SU-DHL-6 (cell line): ENCODE results near the gene SCARB1.

Source experiments
- H2AFZ ChIP-seq: fragments of 200-600 bp; sonication (generic); 2 replicates; pipeline ENCODE4 v1.6.1; 2014; ENCODE audit warnings: low read depth, mild to moderate bottlenecking, moderate library complexity, mixed read lengths, antibody characterized with exemption, low read length; ENCODE audit not compliant: severe bottlenecking
- H3F3A ChIP-seq: fragments of 200-600 bp; shearing (Covaris generic); 2 replicates; pipeline ENCODE4 v1.6.0; 2016; ENCODE audit warnings: antibody characterized with exemption, mild to moderate bottlenecking; ENCODE audit not compliant: insufficient read depth
- H3K27ac ChIP-seq: fragments of 200-600 bp; sonication (generic); 2 replicates; pipeline ENCODE4 v1.5.1; 2016; ENCODE audit warnings: low read depth, mild to moderate bottlenecking, low read length, moderate library complexity, mixed read lengths
- H3K27me3 ChIP-seq: fragments of 200-600 bp; sonication (generic), shearing (Covaris generic); 2 replicates; pipeline ENCODE4 v1.6.0; 2014; ENCODE audit warnings: mild to moderate bottlenecking, low read length
- H3K36me3 ChIP-seq: fragments of 200-600 bp; sonication (generic); 2 replicates; pipeline ENCODE4 v1.6.1; 2014; ENCODE audit warnings: mild to moderate bottlenecking, low read length, mixed read lengths
- H3K4me2 ChIP-seq: fragments of 300-600, 200-600 bp; shearing (Covaris generic), sonication (generic); 2 replicates; pipeline ENCODE4 v1.6.0; 2014; ENCODE audit warnings: low read length, low read depth, mild to moderate bottlenecking; ENCODE audit not compliant: poor library complexity, severe bottlenecking
- H3K4me3 ChIP-seq: fragments of 200-600 bp; sonication (generic); 2 replicates; pipeline ENCODE4 v1.5.1; 2014; ENCODE audit warnings: antibody characterized with exemption, low read length, mild to moderate bottlenecking, mixed read lengths; ENCODE audit not compliant: insufficient read depth, poor library complexity, severe bottlenecking
- H3K79me2 ChIP-seq: fragments of 200-600 bp; sonication (generic); 2 replicates; pipeline ENCODE4 v1.6.1; 2014; ENCODE audit warnings: mild to moderate bottlenecking, low read length, moderate library complexity; ENCODE audit not compliant: insufficient read depth
- H3K9ac ChIP-seq: fragments of 200-600 bp; sonication (generic); 2 replicates; pipeline ENCODE4 v1.7.0; 2014; ENCODE audit warnings: mild to moderate bottlenecking, low read length
- H3K9me2 ChIP-seq: fragments of 200-600 bp; sonication (generic); replicated peaks from 2 replicates; pipeline ENCODE4 v1.6.1; 2014; ENCODE audit warnings: low read length; ENCODE audit not compliant: insufficient read depth
- H3K9me3 ChIP-seq: fragments of 200-600 bp; sonication (generic); 2 replicates; pipeline ENCODE4 v1.6.1; 2014; ENCODE audit warnings: low read length, mixed read lengths; ENCODE audit not compliant: insufficient read depth
- H4K20me1 ChIP-seq: fragments of 200-600 bp; sonication (generic); 2 replicates; pipeline ENCODE4 v1.6.1; 2014; ENCODE audit warnings: low read depth, mild to moderate bottlenecking, antibody characterized with exemption, low read length, moderate library complexity, mixed read lengths
- CTCF ChIP-seq: fragments of 200-600 bp; sonication (generic); IDR thresholded peaks from one replicate; pipeline ENCODE4 v1.5.1; 2017; ENCODE audit warnings: antibody characterized with exemption, mild to moderate bottlenecking, low read length, moderate library complexity; ENCODE audit not compliant: insufficient read depth, poor library complexity, severe bottlenecking
- EZH2phosphoT487 ChIP-seq: fragments of 200-600 bp; sonication (generic), shearing (Covaris generic); conservative IDR thresholded peaks from 2 replicates; pipeline ENCODE4 v1.6.1; 2018; ENCODE audit warnings: mild to moderate bottlenecking, antibody characterized with exemption, low read length, moderate library complexity, mixed read lengths

Gene SCARB1

GRCh38 chr12:124819525-124819924 lies 44.1 kb downstream of the SCARB1 start:
- no peak overlapping the region for H3K4me2 ChIP-seq
- no peaks in the 10 kb centered on the region for H3K27me3 ChIP-seq
- H3K27ac ChIP-seq: no peak overlapping the region
- H3K9me3 ChIP-seq: no peaks in the 10 kb centered on the region
- TF ChIP-seq CTCF (no peak), EZH2phosphoT487 (no peak)
- no peak overlapping the region for H2AFZ ChIP-seq
- no peaks in the 10 kb centered on the region for H3F3A ChIP-seq
- H3K79me2 ChIP-seq: peaks cover 13% of the 10 kb centered on the region
- no peaks in the 10 kb centered on the region for H3K36me3 ChIP-seq
- H4K20me1 ChIP-seq: no peaks in the 10 kb centered on the region
- no peaks in the 10 kb centered on the region for H3K9me2 ChIP-seq
- H3K9ac ChIP-seq: no peak overlapping the region
- no peak overlapping the region for H3K4me3 ChIP-seq

- H3K36me3 ChIP-seq: no peaks in the 10 kb centered on the region
- no peaks in the 10 kb centered on the region for H3K9me3 ChIP-seq
- no peak overlapping the region for H2AFZ ChIP-seq
- no peaks in the 10 kb centered on the region for H4K20me1 ChIP-seq
- H3K27ac ChIP-seq: no peak overlapping the region
- no peak overlapping the region for H3K9ac ChIP-seq
- no peaks in the 10 kb centered on the region for H3K27me3 ChIP-seq
- no peak for TF ChIP-seq EZH2phosphoT487
- TF ChIP-seq CTCF: no peak
- H3K4me2 ChIP-seq: no peak overlapping the region
- H3K4me3 ChIP-seq: no peak overlapping the region
- peaks cover 8% of the 10 kb centered on the region for H3K79me2 ChIP-seq
- no peaks in the 10 kb centered on the region for H3K9me2 ChIP-seq
- no peaks in the 10 kb centered on the region for H3F3A ChIP-seq
Measured at GRCh38 chr12:124819080-124819479, 44.6 kb downstream of the SCARB1 start.

GRCh38 chr12:124817076-124818000 lies 46.3 kb downstream of the SCARB1 start:
- Histone ChIP-seq H3F3A (no peaks in the 10 kb centered on the region), H3K4me2 (no peak overlapping the region), H3K27ac (no peak overlapping the region), H3K9me3 (no peaks in the 10 kb centered on the region), H3K36me3 (peaks cover 4% of the 10 kb centered on the region; the same call in 1 of the 2 replicates), H2AFZ (no peak overlapping the region), H3K4me3 (no peak overlapping the region), H3K27me3 (no peaks in the 10 kb centered on the region), H4K20me1 (no peaks in the 10 kb centered on the region), H3K9ac (no peak overlapping the region), H3K9me2 (no peaks in the 10 kb centered on the region), H3K79me2 (peaks cover 3% of the 10 kb centered on the region; the same call in 1 of the 2 replicates)
- TF ChIP-seq CTCF (no peak), EZH2phosphoT487 (no peak)
